Natural killer cell treated with Interleukin-12 subunit alpha and Interleukin-12 subunit beta and Interleukin-15 and Interleukin-18, amount 100 ng/mL, for 72 hours (primary cell): Measurements from ENCODE around the gene SLC22A17. TPM values are rescaled to one million over a fixed set of nuclear protein-coding genes. Genes with fewer than 3 reads are reported as not detected.

Experiments
- total RNA-seq, 2 donors: library from RNA; stranded (reverse); gene quantifications; one replicate each; pipeline ENCODE4 v1.2.3, GENCODE V29; 2022

Gene SLC22A17
- total RNA-seq, 2 donors from 2014 or later, result 0.42 TPM; not detected in 1

Other genes starting within 250 kb of the SLC22A17 start
- not detected for gene CIROP, start 247.9 kb downstream of the SLC22A17 start, total RNA-seq
- not detected for gene CEBPE, start 233.6 kb downstream of the SLC22A17 start, total RNA-seq
- 1 to 10 TPM in 1 of 2 donors, under 1 TPM in 1; 0.07 to 3.5 TPM for gene SLC7A8, start 169.2 kb downstream of the SLC22A17 start, total RNA-seq
- gene RNF212B, start 115.0 kb downstream of the SLC22A17 start, total RNA-seq, result not detected
- 1 to 10 TPM; 5.8 to 7.8 TPM for gene HOMEZ, start 66.8 kb downstream of the SLC22A17 start, total RNA-seq
- 10 to 100 TPM; 12.4 to 18.7 TPM for gene PPP1R3E, start 50.0 kb downstream of the SLC22A17 start, total RNA-seq
- 10 to 100 TPM; 17.5 to 26.3 TPM for gene BCL2L2, start 46.1 kb downstream of the SLC22A17 start, total RNA-seq
- 100 to 1,000 TPM; 182 to 274 TPM for gene PABPN1, start 31.4 kb downstream of the SLC22A17 start, total RNA-seq
- not detected for gene EFS, start 12.3 kb upstream of the SLC22A17 start, total RNA-seq
- gene IL25, start 19.9 kb upstream of the SLC22A17 start, total RNA-seq, result not detected
- not detected for gene CMTM5, start 24.2 kb upstream of the SLC22A17 start, total RNA-seq
- gene MYH6, start 55.4 kb upstream of the SLC22A17 start, total RNA-seq, result under 1 TPM in 1 of 2 donors, not detected in 1; 0.28 TPM
- not detected for gene MYH7, start 82.8 kb upstream of the SLC22A17 start, total RNA-seq
- gene NGDN, start 116.8 kb upstream of the SLC22A17 start, total RNA-seq, result 10 to 100 TPM; 65.6 to 65.7 TPM
- gene ZFHX2, start 198.9 kb upstream of the SLC22A17 start, total RNA-seq, result 1 to 10 TPM; 2.8 to 4.9 TPM
- gene THTPA, start 203.4 kb upstream of the SLC22A17 start, total RNA-seq, result 10 to 100 TPM; 10.6 to 11.7 TPM
- 100 to 1,000 TPM; 151 to 229 TPM for gene AP1G2, start 214.9 kb upstream of the SLC22A17 start, total RNA-seq
- under 1 TPM in 1 of 2 donors, not detected in 1; 0.07 TPM for gene JPH4, start 225.9 kb upstream of the SLC22A17 start, total RNA-seq